Spleen (tissue), 11 donors: ENCODE measurements around the gene DRC3. TPM values are rescaled to one million over a fixed set of nuclear protein-coding genes. Genes with fewer than 3 reads are reported as not detected.
"Not testable (repeated sequence)": the region's sequence is repeated elsewhere in the genome, so short reads cannot be mapped to it uniquely, and the experiment has no call there.

ENCODE experiments used
- DNase-seq: peaks from one replicate; pipeline ENCODE4 v3.0.0-alpha.2; 2020
- H3K27ac ChIP-seq, 8 donors: fragments of 200-600 bp; sonication (generic) in 7 of 8; 1 replicate in 4 of 8; 2 replicates in 4 of 8; pipeline versions ENCODE4 v1.5.0 to v1.8.0; 2016 to 2021; ENCODE audit warnings: inconsistent platforms in 4 of 8, mild to moderate bottlenecking in 4 of 8, moderate library complexity in 1 of 8
- H3K27me3 ChIP-seq, 7 donors: fragments of 200-600 bp; sonication (generic) in 6 of 7; replicated peaks in 1 of 7; 1 replicate in 4 of 7; 2 replicates in 3 of 7; pipeline versions ENCODE4 v1.5.0 to v1.8.0; 2016 to 2021; ENCODE audit warnings: inconsistent platforms in 3 of 7, mild to moderate bottlenecking in 1 of 7
- H3K36me3 ChIP-seq, 6 donors: fragments of 200-600 bp; sonication (generic) in 5 of 6; 1 replicate in 4 of 6; 2 replicates in 2 of 6; pipeline versions ENCODE4 v1.5.0 to v1.8.0; 2016 to 2021; ENCODE audit warnings: inconsistent platforms in 2 of 6
- H3K4me1 ChIP-seq, 6 donors: fragments of 200-600 bp; sonication (generic) in 5 of 6; 1 replicate in 3 of 6; 2 replicates in 3 of 6; pipeline versions ENCODE4 v1.5.0 to v1.8.0; 2016 to 2021; ENCODE audit warnings: inconsistent platforms in 3 of 6
- H3K4me3 ChIP-seq, 8 donors: fragments of 200-600 bp; sonication (generic) in 7 of 8; 1 replicate in 4 of 8; 2 replicates in 4 of 8; pipeline versions ENCODE4 v1.5.0 to v1.8.0; 2016 to 2021; ENCODE audit warnings: inconsistent platforms in 4 of 8, mild to moderate bottlenecking in 4 of 8, moderate library complexity in 2 of 8
- H3K9me3 ChIP-seq, 8 donors: fragments of 200-600 bp; sonication (generic) in 7 of 8; 1 replicate in 4 of 8; 2 replicates in 4 of 8; pipeline versions ENCODE4 v1.5.0 to v1.8.0; 2016 to 2021; ENCODE audit warnings: inconsistent platforms in 4 of 8
- POLR2A ChIP-seq, 3 donors: fragments of 450-650 bp; IDR thresholded peaks; one replicate each; pipeline ENCODE4 v1.5.1; 2017; ENCODE audit warnings: antibody characterized with exemption in 3 of 3, mild to moderate bottlenecking in 1 of 3
- POLR2AphosphoS5 ChIP-seq, 3 donors: sonication (generic); formaldehyde crosslinking; IDR thresholded peaks; one replicate each; pipeline ENCODE4 v1.5.1; 2017; ENCODE audit warnings: antibody characterized with exemption in 3 of 3
- WGBS, 5 donors: extraction: QIAGEN DNeasy Blood & Tissue Kit in 3 of 5; methylation state at CpG; one replicate each; pipeline versions ENCODE4 v1.1.5 to v1.1.7; 2013 to 2018; 5-methylcytosine and 5-hydroxymethylcytosine counted together
- intact Hi-C: fragments of 100-400 bp; cut with DNase I; formaldehyde crosslinking; loops from one replicate; pipeline ENCODE4 v1.15.0; 2023; ENCODE audit warnings: low total_unique reads
- polyA plus RNA-seq, 3 donors: library from polyadenylated mRNA; stranded (reverse); fragments of 200-250 nt; gene quantifications; one replicate each; pipeline ENCODE4 v1.2.1, GENCODE V29; 2013
- total RNA-seq, 7 donors: library from RNA; depleted of rRNA in 3 of 7; stranded (reverse); fragments of >200 nt in 3 of 7; fragmentation: NEBNext Ultra II Directional in 4 of 7; extraction: Animal tissue kit (Norgen Biotek cat#: 25700) in 4 of 7; gene quantifications; one replicate each; pipeline versions ENCODE4 v1.1.0 to v1.2.1, GENCODE V29; 2016 to 2021
- TF ChIP-seq, protein P1 (sequence below), 11 experiments: fragments of 200-600 bp in 7 of 11; fragments of 450-650 bp in 4 of 11; sonication (generic) in 4 of 11; IDR thresholded peaks in 8 of 11; conservative IDR thresholded peaks in 3 of 11; 1 replicate in 7 of 11; 2 replicates in 4 of 11; pipeline versions ENCODE4 v1.4.0 to v1.8.0; 2016 to 2021; ENCODE audit warnings: antibody characterized with exemption in 11 of 11, inconsistent platforms in 4 of 11, mild to moderate bottlenecking in 1 of 11
- donor health status: healthy with polysubstance abuse.
- donor health status: DM: no; HTN: no; CAD: no; lungs with moderate emphysema.
- donor health status: DM: no; HTN: no; CAD: no.
- donor health status: Bipolar disorder and iron deficiency.
- donor health status: healthy.
- donor health status: DM: no; HTN: no; CAD: no.
- donor health status: DM: yes; HTN: yes; CAD: no.

DRC3 gene
- total and polyA plus RNA-seq, 10 donors: 0.37 to 7.3 (median 2.3) TPM

DNA sequence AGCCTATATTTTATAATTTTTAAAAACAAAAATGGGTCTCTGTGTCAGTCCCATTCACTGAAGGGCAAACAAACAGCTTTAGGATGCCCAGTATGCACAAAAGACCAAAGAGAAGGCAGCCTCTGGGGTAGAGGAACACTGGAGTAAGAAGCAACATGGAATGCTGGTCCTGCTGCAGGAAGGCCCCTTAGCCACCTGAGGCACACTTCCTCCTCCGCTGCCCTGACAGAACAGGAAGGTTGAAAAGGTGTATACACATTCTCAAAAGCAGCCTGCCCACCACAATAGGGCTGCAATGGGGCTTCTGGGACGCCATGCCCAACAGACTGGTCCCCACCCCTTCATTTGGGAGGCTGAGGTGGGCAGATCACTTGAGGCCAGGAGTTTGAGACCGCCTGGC, 20.0 kb upstream of the DRC3 start:
- H3K27ac ChIP-seq: no peak overlapping the region
- H3K4me3 ChIP-seq: no peak overlapping the region
- peaks cover 0 to 12% (median 0%) of the 10 kb centered on the region in 6 donors for H3K36me3 ChIP-seq
- H3K4me1 ChIP-seq: peaks cover 0 to 23% (median 9%) of the 10 kb centered on the region in 6 donors
- TF ChIP-seq POLR2A (IDR thresholded peaks at IDR 0.05): no peak
- no peak for TF ChIP-seq POLR2AphosphoS5 (IDR thresholded peaks at IDR 0.05)
- TF ChIP-seq, protein P1, sequence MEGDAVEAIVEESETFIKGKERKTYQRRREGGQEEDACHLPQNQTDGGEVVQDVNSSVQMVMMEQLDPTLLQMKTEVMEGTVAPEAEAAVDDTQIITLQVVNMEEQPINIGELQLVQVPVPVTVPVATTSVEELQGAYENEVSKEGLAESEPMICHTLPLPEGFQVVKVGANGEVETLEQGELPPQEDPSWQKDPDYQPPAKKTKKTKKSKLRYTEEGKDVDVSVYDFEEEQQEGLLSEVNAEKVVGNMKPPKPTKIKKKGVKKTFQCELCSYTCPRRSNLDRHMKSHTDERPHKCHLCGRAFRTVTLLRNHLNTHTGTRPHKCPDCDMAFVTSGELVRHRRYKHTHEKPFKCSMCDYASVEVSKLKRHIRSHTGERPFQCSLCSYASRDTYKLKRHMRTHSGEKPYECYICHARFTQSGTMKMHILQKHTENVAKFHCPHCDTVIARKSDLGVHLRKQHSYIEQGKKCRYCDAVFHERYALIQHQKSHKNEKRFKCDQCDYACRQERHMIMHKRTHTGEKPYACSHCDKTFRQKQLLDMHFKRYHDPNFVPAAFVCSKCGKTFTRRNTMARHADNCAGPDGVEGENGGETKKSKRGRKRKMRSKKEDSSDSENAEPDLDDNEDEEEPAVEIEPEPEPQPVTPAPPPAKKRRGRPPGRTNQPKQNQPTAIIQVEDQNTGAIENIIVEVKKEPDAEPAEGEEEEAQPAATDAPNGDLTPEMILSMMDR (IDR thresholded peaks at IDR 0.05 in 8 of 11, conservative IDR thresholded peaks at IDR 0.05 in 3 of 11): no peak
- 90 to 100% (median 95%) methylated on average over 3 of the region's 3 CpGs for WGBS, 5 donors
- no peaks in the 10 kb centered on the region for H3K9me3 ChIP-seq
- intact Hi-C loops: no loop called here
- DNase-seq: no peak
- H3K27me3 ChIP-seq: no peaks in the 10 kb centered on the region

DNA sequence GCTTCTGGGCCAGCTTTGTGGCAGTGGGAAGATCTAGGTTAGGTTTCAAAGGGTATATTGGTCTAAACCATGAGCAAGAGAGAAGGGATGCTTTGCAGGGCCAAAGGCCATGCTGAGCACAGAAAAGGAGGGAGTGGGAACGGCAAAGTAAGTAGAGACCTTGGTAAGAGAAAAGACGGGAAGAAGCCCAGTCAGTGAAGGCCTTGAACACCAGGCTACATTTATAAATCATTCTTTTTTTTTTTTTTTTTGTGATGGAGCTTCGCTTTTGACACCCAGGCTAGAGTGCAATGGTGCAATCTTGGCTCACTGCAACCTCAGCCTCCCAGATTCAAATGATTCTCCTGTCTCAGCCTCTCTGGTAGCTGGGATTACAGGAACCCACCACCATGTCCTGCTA, 18.6 kb upstream of the DRC3 start:
- H3K4me3 ChIP-seq: no peak overlapping the region
- H3K4me1 ChIP-seq: peaks cover 10 to 37% (median 22%) of the 10 kb centered on the region in 6 donors
- H3K27ac ChIP-seq: no peak overlapping the region
- WGBS, 5 donors: 75 to 90% (median 83%) methylated on average over 3 of the region's 3 CpGs
- H3K36me3 ChIP-seq: peaks cover 0 to 12% (median 0%) of the 10 kb centered on the region in 6 donors
- intact Hi-C loops: no loop called here
- no peak for DNase-seq
- no peaks in the 10 kb centered on the region for H3K9me3 ChIP-seq
- TF ChIP-seq, protein P1 (IDR thresholded peaks at IDR 0.05 in 8 of 11, conservative IDR thresholded peaks at IDR 0.05 in 3 of 11): no peak
- TF ChIP-seq POLR2A (IDR thresholded peaks at IDR 0.05) (no peak), POLR2AphosphoS5 (IDR thresholded peaks at IDR 0.05) (no peak)
- no peaks in the 10 kb centered on the region for H3K27me3 ChIP-seq

DNA sequence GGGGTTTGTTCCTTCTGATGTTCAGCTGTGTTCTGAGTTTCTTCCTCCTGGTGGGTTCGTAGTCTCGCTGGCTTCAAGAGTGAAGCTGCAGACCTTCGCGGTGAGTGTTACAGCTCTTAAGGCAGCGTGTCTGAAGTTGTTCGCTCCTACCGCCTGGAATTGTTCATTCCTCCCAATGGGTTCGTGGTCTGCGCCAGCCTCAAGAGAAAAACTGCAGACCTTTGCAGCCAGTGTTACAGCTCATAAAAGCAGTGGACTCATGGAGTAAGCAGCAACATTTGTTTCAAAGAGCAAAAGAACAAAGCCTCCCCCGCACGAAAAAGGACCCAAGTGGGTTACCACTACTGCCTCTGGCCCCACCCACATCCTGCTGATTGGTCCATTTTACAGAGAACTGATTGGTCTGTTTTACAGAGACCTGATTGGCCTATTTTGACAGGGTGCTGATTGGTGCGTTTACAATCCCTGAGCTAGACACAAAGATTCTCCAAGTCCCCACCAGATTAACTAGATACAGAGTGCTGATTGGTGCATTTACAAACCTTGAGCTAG, 16.8 kb upstream of the DRC3 start:
- H3K27ac ChIP-seq, H3K4me3 ChIP-seq, intact Hi-C loops, DNase-seq, H3K27me3 ChIP-seq, H3K9me3 ChIP-seq: not testable (repeated sequence)
- peaks cover 0 to 12% (median 0%) of the 10 kb centered on the region in 6 donors for H3K36me3 ChIP-seq
- WGBS, 5 donors: 93 to 98% (median 97%) methylated on average over 12 of the region's 12 CpGs
- H3K4me1 ChIP-seq: peaks cover 13 to 55% (median 36%) of the 10 kb centered on the region in 6 donors

DNA sequence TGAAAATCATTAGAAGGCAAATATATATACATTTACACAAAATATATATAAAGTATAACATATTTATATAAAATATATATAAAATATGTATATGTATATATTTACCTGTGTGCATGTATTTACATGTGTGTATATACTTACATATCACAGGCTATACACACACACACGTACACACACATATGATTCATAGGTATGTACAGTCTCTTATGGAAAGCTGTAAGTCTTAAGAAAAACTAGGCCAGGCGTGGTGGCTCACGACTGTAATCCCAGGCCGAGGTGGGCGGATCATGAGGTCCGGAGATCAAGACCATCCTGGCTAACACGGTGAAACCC, 15.1 kb upstream of the DRC3 start:
- TF ChIP-seq POLR2A (IDR thresholded peaks at IDR 0.05) (no peak), POLR2AphosphoS5 (IDR thresholded peaks at IDR 0.05) (no peak)
- TF ChIP-seq, protein P1 (IDR thresholded peaks at IDR 0.05 in 8 of 11, conservative IDR thresholded peaks at IDR 0.05 in 3 of 11): no peak
- Histone ChIP-seq H3K27me3 (no peaks in the 10 kb centered on the region), H3K27ac (peak overlapping the region in 7 of 8 donors; percentile 67 to 79 (median 73)), H3K4me1 (peaks cover 13 to 60% (median 36%) of the 10 kb centered on the region in 6 donors), H3K36me3 (peaks cover 0 to 12% (median 0%) of the 10 kb centered on the region in 6 donors), H3K9me3 (no peaks in the 10 kb centered on the region), H3K4me3 (no peak overlapping the region)
- no peak for DNase-seq
- 85 to 95% (median 93%) methylated on average over 7 of the region's 7 CpGs for WGBS, 5 donors
- intact Hi-C loops: no loop called here
